ENCODE measurements around the gene CAMKMT.

CAMKMT gene

GRCh38 chr2:44819061-44819460 is 457.3 kb downstream of the CAMKMT start:
- TF ChIP-seq CTCF (conservative IDR thresholded peaks at IDR 0.05; ENCODE audit: low read depth), result no peak
- H3K27ac ChIP-seq, result no peak overlapping the region
- no peak for DNase-seq (ENCODE audit: low spot score)
- ChIA-PET POLR2A (ENCODE audit: low non-redundant PET) (no interaction called here), CTCF (interaction anchor here (0.7 kb wide), 2 partner anchors 14 to 347 kb away, joined by 4 read pairs; no protein-coding TSS in a partner anchor)

GRCh38 chr2:44821500-44821899 is 459.8 kb downstream of the CAMKMT start:
- CTCF ChIA-PET, result no interaction called here

GRCh38 chr2:44822174-44822573 is 460.4 kb downstream of the CAMKMT start:
- no peak for TF ChIP-seq CTCF (conservative IDR thresholded peaks at IDR 0.05; ENCODE audit: low read depth)
- no peak for DNase-seq (ENCODE audit: low spot score)
- ChIA-PET POLR2A (ENCODE audit: low non-redundant PET) (interaction anchor here (0.5 kb wide), 1 partner anchor 11 kb away, joined by 3 read pairs; no protein-coding TSS in a partner anchor), CTCF (no interaction called here)
- no peak overlapping the region for H3K27ac ChIP-seq

More at GRCh38 chr2:44821500-44821899, 459.8 kb downstream of the CAMKMT start:
- POLR2A ChIA-PET (ENCODE audit: low non-redundant PET), result no interaction called here
- no peak overlapping the region for H3K27ac ChIP-seq
- DNase-seq (ENCODE audit: low spot score), result no peak
- no peak for TF ChIP-seq CTCF (conservative IDR thresholded peaks at IDR 0.05; ENCODE audit: low read depth)

Measured in RWPE1 (cell line).